Stimulated activated CD8-positive, alpha-beta memory T cell treated with anti-CD3 and anti-CD28 coated beads, Interleukin-4, amount 100 ng/mL, for 4 hours (primary cell): ENCODE data around the gene AK8.

Source experiments
- DNase-seq, 2 donors: peaks; one replicate each; pipeline ENCODE4 v3.0.0-alpha.2; 2020; ENCODE audit warnings: low read depth in 2 of 2, low spot score in 1 of 2

AK8 gene

GRCh38 chr9:132887181-132888120 lies 9.4 kb upstream of the AK8 start:
- no peak for DNase-seq

GRCh38 chr9:132886334-132886725 lies 8.2 kb upstream of the AK8 start:
- DNase-seq = no peak

GRCh38 chr9:132885720-132886333 lies 7.7 kb upstream of the AK8 start:
- no peak for DNase-seq

GRCh38 chr9:132883349-132884294 lies 5.5 kb upstream of the AK8 start:
- DNase-seq = no peak

GRCh38 chr9:132882616-132883015 lies 4.5 kb upstream of the AK8 start:
- no peak for DNase-seq

GRCh38 chr9:132881826-132882225 lies 3.7 kb upstream of the AK8 start:
- DNase-seq = no peak

- no peak for DNase-seq
These were observed 2.2 kb upstream of the AK8 start for GRCh38 chr9:132880324-132880661.

- no peak for DNase-seq
These were observed 1.6 kb upstream of the AK8 start for GRCh38 chr9:132879457-132880323.

- no peak for DNase-seq
These were observed 792 bp upstream of the AK8 start, which contains the start of gene SPACA9 for GRCh38 chr9:132878695-132879456. Gene SPACA9, plus strand, starts transcription at chr9:132878898. Its CDS starts 5,050 bp downstream, at chr9:132883948.

- no peak for DNase-seq
These were observed 643 bp downstream of the AK8 start for GRCh38 chr9:132877458-132877823.

GRCh38 chr9:132876849-132877248 lies 1.2 kb downstream of the AK8 start:
- DNase-seq = no peak

GRCh38 chr9:132875159-132875558 lies 2.9 kb downstream of the AK8 start:
- no peak for DNase-seq

GRCh38 chr9:132873403-132873802 lies 4.7 kb downstream of the AK8 start:
- DNase-seq = no peak

GRCh38 chr9:132869266-132869665 lies 8.8 kb downstream of the AK8 start:
- DNase-seq = no peak

GRCh38 chr9:132866898-132867297 lies 11.2 kb downstream of the AK8 start:
- DNase-seq = no peak

GRCh38 chr9:132864691-132865090 lies 13.4 kb downstream of the AK8 start:
- no peak for DNase-seq

GRCh38 chr9:132864277-132864676 lies 13.8 kb downstream of the AK8 start:
- no peak for DNase-seq

GRCh38 chr9:132863096-132863495 lies 15.0 kb downstream of the AK8 start:
- DNase-seq = no peak

- no peak for DNase-seq
These were observed 15.6 kb downstream of the AK8 start for GRCh38 chr9:132862533-132862932.

- DNase-seq = no peak
These were observed 16.4 kb downstream of the AK8 start for GRCh38 chr9:132861666-132862065.
